ENCODE data around the gene TBC1D22A.
"Not testable (repeated sequence)": the region's sequence is repeated elsewhere in the genome, so short reads cannot be mapped to it uniquely, and the experiment has no call there.

TBC1D22A gene

GRCh38 chr22:46815559-46815895, 53.1 kb downstream of the TBC1D22A start:
- no peak for DNase-seq

- no peak for DNase-seq
Observed at GRCh38 chr22:46815896-46816731, 53.7 kb downstream of the TBC1D22A start.

- not testable (repeated sequence) for DNase-seq
Observed at GRCh38 chr22:46817390-46817789, 54.9 kb downstream of the TBC1D22A start.

GRCh38 chr22:46823248-46823647, 60.8 kb downstream of the TBC1D22A start:
- no peak for DNase-seq

- DNase-seq: no peak
Observed at GRCh38 chr22:46823654-46824053, 61.2 kb downstream of the TBC1D22A start.

GRCh38 chr22:46824344-46824909, 62.0 kb downstream of the TBC1D22A start:
- no peak for DNase-seq

GRCh38 chr22:46824980-46825544, 62.6 kb downstream of the TBC1D22A start:
- no peak for DNase-seq

GRCh38 chr22:46826438-46827135, 64.1 kb downstream of the TBC1D22A start:
- no peak for DNase-seq

GRCh38 chr22:46827136-46827780, 64.8 kb downstream of the TBC1D22A start:
- DNase-seq: no peak

- no peak for DNase-seq
Observed at GRCh38 chr22:46827781-46828180, 65.3 kb downstream of the TBC1D22A start.

- DNase-seq: no peak
Observed at GRCh38 chr22:46828323-46828900, 66.0 kb downstream of the TBC1D22A start.

- DNase-seq: no peak
Observed at GRCh38 chr22:46829117-46829891, 66.9 kb downstream of the TBC1D22A start.

GRCh38 chr22:46829941-46830715, 67.7 kb downstream of the TBC1D22A start:
- DNase-seq: no peak

- no peak for DNase-seq
Observed at GRCh38 chr22:46830841-46831240, 68.4 kb downstream of the TBC1D22A start.

GRCh38 chr22:46833228-46833627, 70.8 kb downstream of the TBC1D22A start:
- peak; percentile 37 for DNase-seq

GRCh38 chr22:46834021-46834737, 71.7 kb downstream of the TBC1D22A start:
- DNase-seq: no peak

- DNase-seq: no peak
Observed at GRCh38 chr22:46835288-46835687, 72.8 kb downstream of the TBC1D22A start.

- DNase-seq: no peak
Observed at GRCh38 chr22:46835693-46836092, 73.2 kb downstream of the TBC1D22A start.

GRCh38 chr22:46841522-46841921, 79.1 kb downstream of the TBC1D22A start:
- no peak for DNase-seq

- no peak for DNase-seq
Observed at GRCh38 chr22:46842606-46843005, 80.2 kb downstream of the TBC1D22A start.
